GM21515 (cell line): Measurements from ENCODE around the gene TUBA3D.
"Not testable (repeated sequence)": the region's sequence is repeated elsewhere in the genome, so short reads cannot be mapped to it uniquely, and the experiment has no call there.

ENCODE experiments used
- ATAC-seq: cut with Tn5 transposase; IDR thresholded peaks from one replicate; pipeline ENCODE4 v1.9.1; 2021; ENCODE audit not compliant: unreplicated experiment

Gene TUBA3D

DNA sequence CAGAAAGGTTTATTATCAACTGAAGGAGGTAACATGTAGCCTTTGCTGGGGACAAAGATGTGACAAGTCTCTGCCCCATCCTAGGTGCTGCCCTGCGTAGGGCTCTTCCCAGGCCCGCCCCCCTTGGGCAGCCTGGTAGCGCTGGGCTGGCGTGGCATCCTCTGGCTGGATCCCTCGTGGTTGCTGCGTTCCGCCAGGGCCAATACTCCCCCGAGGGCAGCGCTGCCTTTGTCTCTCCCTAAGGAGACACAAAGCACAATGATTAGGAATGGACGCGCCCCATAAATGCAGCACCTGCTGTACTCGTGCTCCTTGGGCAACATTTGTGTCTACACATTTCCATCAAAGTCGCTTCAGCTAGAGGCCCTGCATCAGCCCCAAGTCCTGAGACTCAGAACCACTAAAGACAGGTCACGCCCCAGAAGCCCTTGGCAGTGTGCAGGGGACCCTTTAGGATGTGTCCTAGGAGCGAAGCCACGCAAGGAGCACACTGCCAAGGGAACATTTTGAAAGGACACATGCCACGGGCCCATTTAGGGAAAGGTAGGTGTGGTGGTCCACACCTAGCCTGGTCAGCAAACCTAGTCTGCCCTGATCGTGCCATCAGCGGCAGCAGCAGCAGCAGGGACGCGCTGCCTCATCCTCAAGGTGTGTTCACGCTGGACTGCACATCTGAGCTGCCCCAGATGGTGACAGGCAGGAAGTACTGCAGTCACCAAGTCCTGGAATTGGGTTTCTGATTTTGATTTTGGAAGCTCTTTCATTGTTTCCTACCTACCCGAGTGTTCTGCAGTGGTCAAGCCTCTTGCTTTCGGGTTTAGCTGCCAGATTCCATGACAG, 8.3 kb downstream of the TUBA3D start:
- not testable (repeated sequence) for ATAC-seq

DNA sequence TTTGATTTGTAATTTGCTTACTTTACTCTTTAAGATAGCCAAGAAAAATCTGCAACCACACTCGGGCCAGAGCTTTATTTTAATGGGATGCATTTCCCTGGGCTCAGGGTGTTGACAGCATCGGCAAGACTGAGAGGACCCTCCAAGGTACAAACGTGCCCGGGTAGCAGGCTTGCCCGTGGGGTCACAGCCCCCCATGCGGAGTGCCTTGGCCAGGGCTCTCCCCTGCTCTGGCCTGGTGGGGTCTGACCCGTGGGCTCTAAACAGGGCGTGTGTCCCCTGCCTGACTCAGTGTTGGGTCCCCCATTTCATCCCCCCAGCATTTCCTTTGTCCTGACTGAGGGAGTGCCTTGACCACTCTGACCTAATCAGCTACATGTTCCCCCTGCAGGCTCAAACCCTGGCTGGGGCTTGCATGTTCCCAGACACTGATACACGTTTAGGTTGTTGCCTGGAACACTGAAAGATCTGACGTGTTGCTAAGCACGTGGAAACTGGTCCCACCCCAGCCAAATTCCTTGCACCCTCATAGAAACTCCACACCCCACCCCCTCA, 9.1 kb downstream of the TUBA3D start:
- ATAC-seq, result not testable (repeated sequence)

DNA sequence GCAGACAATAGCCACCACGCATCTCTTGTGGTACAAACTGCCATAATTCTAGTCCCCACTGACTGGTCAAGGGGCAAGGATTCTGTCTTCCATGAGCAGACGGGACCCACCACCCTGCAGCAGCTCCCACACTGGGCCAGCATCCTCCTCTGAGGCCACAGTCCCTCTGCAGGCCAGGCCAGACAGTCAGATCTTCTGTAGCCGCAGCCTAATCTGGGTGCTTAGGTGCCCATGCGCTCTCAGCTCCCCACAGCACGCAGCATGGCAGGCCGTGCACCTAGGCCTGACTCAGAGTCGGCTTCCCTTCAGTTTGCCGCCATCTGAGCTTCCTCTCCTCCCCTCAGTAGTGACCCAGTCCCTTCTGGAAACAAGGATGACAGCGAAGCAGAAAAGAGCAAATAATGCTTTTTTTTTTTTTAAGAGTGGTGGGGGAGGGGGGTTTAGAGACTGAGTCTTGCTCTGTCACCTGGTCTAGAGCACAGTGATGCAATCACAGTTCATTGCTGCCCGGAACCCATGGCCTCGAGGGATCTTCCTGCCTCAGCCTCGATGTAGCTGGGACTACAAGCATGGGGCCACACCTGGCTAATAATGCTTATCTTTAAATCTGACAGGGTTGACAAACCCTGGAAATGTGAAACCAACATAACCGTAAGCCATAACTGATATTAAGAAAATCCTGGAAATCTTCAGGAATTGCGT, 10.4 kb downstream of the TUBA3D start:
- ATAC-seq, result not testable (repeated sequence)

DNA sequence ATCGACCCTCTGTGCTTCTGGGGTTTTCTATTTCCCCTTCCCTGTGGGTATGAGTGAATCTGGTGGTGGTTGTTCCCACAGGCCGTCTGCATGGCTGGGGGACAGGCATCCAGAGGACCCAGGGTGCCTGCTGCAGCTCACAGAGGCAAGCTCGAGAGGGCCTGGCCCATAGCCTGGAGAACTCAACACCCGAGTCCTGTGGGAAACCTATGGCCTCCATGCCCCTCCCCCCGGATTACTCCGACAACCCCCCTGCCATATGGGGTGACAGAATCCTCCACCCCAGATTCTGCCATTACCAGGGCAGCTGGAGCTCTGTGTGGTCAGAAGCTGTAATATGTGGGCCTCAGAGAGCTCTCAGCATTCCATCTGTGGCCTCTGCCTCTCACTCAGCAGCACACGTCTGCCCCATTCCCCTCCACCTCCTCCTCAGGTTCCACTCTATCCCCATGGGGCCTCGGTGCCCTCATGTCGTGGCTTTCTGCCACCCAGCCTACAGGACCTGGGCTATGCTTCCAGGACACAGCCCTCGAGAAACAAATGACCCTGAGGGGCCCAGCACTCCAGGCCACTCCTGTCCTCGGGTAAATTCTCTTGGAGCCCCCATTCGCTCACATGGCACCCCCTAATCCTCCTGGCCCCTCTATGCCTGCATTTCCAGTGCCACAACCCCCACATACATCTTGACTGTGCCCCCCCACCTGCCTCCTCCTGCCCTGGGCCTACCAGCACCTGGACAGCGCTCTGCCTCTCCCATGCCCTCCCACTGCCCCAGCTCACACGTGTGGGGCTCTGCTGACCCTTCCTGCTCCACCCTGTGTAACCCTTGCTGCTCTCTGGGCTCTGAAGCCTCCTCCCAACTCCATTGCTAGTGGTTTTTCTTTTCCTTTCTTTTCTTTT, 12.6 kb downstream of the TUBA3D start:
- no peak for ATAC-seq

DNA sequence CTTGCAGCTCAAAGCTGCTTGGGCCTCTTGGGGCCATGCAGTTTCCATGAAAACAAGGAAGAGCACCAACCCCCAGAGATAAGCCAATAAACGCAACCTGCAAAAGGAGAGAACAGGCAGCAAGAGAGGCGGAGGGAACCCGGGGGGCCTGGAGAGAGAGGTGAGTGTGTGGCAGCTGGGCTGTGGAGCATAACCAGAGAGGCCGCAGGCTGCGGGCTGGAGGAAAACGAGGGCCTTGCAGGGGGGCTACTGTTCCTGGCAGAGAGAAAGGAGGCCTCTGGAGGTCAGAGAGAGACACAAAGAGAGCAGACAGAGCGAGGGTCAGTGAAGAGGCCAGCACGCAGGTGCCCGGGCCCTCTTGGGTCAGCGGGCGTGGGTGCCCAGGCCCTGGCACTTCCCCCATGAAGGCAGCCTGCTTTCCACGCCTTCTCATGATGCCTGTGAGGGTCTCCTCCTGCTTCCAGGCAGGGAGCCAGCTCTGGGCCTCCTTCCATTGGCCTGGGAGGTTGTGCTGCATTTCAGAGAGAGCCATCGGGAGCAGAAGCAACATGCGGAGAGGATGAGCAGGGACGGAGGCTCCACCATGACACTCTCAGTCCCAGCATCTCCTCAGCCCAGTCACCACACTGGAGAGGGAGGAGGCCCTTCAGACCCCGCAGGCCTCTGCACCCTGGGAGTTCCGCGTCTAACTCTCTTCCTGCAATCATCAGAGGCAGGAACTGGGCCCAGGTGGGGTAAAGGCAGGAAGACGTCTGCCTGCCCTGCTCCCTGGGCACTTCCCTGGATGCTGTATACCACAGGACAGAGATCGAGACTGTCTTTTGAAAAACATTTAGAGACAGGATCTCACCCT, 14.9 kb downstream of the TUBA3D start:
- ATAC-seq, result peak; percentile 25

DNA sequence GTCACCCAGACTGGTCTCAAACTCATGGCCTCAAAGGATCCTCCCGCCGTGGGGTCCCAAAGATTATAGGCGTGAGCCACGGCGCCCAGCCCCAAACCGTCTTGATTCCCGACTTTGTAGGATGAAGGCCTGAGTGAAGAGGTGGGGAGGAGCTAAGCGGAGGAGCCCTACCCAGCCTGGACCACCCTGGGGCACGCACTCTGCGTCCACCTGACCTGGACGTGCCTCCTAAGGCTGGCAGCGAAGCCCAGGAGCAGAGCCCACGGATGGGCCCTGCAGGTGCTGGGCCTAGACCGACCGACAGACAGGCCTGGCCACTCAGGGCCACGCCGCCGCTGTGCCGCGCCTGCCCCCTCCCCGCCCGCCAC, 15.5 kb downstream of the TUBA3D start:
- not testable (repeated sequence) for ATAC-seq

DNA sequence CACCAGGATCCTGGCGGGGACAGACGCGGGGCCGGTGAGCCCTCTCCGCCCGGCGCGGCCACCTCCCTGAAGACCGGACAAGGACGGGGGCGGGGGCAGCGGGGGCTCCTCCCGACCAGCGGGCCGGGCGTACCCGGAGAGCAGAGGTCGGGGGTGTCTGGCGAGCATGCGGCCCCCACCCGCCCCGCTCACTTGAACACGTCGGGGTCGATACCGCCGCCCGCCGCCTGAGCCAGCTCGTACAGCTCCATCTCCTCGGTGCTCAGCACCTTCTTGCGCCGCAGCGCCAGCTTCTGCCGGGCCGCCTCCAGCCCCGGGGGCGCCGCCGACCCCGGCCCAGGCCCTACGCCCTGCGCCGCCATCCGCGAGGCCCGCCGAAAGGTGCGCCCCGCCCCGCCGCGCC, 16.1 kb downstream of the TUBA3D start, which contains the start of gene MZT2A:
TSS of gene MZT2A (minus strand) at position 383 of the 403 bp plus-strand sequence. CDS start at position 362, 21 bp downstream.
- peak; percentile 5 for ATAC-seq

DNA sequence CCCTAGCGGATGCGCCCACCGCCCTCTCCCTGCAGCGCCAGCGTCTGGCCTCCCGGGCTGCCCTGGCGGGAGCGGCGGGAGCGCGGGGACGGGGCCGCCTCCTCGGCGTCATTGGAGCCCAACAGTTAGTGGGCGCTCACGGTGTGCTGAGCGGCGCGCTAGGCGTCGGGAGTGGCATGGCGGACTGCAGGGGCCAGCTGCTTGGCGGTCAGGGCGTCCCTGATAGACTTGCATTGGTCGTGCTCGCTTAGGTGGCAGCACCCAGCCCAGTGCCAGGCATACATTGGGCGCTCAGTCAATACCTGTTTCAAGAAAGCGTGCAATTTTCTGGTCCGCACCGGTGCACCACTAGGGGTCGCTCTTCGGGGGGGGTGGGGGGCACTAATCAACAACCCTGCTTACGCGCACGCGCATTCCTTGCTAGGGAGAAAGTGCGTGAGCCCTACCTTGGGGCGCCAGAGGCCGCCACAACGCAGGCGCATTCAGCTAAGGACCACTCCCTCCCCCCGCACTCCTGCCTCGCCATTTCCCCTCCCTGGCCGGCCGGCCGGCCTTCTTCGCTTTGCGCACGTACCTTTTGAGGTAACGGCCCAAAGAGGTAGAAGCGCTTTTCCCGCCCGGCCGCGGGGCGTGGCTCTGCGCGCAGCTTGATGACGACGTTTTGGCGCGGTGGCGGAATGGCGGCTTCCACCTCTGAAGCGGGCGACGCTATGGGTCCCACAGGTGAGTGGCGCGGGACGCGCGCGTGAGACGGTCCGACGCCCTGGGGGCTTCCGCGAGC, 16.7 kb downstream of the TUBA3D start:
- ATAC-seq, result peak; percentile 74

DNA sequence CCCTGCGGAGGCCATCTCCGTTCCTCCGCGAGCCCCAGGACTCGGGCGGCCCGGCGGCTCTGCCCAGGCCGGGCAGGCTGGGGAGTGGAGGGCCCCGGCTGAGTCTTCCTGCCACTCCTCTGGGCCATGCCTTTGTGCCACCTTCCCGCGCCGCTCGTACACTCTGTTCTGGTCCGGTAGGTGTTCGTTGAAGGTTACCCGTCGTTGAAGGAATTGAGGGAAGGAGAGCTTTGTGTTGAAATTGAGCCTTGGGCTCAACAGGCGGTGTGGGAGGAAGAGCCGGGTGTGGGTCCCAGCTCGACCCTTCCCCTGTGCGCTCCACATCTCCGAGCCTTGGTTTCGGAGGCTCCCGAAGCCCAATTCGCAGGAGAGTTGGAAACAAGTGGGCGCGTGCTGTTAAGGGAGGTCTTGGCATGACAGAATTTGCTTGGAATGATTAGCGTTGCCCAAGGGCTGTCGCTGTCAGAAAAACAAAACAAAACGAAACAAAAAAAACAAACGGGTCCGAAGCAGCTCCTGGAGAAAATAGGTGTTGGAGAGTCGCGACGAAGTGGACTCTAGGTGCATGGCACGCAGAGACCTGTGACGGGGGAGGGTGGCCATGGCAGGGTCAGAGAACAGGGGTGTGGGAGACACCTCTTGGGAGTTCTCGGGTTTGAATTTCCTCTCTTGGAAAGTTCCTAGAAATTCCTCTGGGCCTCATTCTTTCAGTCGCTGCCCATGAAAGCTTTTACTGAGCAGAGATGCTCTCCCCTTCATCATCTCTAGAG, 17.5 kb downstream of the TUBA3D start:
- peak; percentile 15 for ATAC-seq

DNA sequence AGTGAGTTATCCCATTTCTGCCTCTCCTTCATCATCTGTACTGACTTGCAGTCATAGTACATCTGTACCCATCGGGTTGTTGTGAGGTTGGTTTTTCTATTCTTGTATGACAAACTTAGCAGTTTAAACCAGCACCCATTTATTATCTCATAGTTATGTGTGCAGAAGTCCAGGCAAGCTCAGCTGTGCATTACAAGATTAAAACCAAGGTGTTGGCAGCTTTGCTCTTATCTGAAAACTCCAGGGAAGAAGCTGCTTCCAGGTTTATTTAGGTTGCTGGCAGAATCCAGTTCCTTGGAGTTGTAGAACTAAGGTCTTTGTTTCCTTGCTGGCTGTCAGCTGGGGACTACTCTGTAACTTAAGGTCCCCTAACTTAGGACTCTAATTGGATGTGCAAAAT, 19.6 kb downstream of the TUBA3D start:
- not testable (repeated sequence) for ATAC-seq

DNA sequence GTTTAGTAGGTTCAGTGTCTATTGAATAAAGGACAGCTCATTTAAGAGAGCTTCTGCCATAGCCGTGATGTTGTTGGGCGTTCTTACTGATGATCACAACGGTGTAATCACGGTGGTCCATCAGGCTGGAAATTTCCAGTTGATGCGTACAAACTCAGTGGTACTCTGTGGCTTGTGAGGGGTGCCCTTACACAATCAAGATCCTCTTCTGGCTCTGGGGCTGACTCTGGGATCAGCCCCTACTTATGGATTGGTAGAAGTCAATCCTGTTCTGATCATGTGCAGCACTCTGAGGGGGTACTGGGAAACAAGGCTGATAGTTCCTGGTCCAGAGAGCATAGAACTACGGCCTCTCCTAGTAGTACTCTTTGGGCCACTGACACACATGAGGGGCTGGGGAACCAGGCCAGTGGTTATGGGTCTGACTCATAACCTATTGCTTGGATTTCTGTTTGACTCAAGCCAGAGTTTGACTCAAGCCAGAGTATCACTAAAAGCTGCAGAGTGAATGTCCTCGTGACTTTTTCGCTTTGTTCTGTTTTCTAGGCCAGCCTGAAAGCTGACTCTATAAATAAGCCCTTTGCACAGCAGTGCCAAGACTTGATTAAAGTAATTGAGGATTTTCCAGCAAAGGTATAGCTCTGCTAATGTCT, 22.5 kb downstream of the TUBA3D start:
- ATAC-seq, result peak; percentile 68

DNA sequence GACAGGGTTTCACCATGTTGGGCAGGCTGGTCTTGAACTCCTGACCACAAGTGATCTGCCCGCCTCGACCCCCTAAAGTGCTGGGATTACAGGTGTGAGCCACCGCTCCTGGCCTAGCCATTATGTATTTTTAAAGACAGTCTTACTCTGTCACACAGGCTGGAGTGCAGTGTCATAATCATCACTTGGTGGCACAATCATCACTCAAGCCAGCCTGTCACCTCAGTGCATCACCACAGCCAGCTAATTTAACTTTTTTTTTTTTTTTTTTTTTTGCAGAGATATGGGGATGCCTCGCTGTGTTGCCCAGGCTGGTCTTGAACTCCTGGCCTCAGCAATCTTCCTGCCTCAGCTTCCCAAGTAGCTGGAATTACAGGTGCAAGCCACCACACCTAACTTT, 27.7 kb downstream of the TUBA3D start:
- not testable (repeated sequence) for ATAC-seq

DNA sequence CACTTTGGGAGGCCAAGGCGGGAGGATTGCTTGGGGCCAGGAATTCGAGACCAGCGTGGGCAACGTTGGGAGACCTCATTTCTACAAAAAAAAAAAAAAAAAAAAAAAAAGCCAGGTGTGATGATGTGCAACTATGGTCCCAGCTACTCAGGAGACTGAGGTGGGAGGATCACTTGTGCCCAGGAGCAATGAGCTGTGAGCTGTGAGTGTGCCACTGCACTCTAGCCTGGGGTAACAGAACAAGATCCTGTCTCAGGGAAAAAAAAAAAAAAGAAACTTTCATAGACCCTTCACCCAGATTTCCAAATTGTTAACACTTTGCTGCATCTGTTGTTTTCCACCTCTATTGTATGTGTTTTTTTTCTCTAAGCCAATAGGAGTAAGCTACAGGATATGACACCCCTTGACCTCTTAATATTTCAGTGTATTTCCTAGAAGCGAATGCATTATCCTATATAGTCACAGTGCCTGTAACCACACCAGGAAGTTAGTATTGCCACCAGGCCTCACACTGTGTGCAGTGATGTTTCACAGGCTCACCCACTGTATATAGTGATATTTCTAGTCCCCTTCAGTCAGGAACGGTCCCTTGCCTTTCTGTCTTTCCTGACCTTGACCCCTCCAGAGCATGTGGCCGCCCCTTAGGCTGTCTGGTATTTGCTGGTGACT, 28.3 kb downstream of the TUBA3D start:
- not testable (repeated sequence) for ATAC-seq

DNA sequence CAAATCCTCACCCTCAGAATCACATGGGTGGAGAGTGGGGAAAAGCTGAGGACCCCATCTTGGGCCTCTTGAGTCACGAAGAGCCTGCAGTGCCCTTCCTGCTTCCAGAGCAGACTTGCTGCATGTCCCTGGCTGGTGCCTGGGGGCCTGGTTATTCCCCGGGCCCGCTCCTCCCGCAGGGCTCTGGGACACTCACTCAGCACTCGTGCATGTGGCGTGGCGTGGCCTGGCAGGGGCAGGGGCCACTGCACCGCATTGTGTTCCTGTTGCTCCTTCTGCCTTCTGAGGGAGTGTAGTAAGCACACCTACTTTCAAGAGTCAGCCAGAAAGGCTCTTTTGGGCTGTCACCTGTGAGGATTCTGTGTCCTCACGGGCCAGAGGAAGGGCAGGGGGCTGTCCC, 33.7 kb downstream of the TUBA3D start:
- ATAC-seq, result no peak

DNA sequence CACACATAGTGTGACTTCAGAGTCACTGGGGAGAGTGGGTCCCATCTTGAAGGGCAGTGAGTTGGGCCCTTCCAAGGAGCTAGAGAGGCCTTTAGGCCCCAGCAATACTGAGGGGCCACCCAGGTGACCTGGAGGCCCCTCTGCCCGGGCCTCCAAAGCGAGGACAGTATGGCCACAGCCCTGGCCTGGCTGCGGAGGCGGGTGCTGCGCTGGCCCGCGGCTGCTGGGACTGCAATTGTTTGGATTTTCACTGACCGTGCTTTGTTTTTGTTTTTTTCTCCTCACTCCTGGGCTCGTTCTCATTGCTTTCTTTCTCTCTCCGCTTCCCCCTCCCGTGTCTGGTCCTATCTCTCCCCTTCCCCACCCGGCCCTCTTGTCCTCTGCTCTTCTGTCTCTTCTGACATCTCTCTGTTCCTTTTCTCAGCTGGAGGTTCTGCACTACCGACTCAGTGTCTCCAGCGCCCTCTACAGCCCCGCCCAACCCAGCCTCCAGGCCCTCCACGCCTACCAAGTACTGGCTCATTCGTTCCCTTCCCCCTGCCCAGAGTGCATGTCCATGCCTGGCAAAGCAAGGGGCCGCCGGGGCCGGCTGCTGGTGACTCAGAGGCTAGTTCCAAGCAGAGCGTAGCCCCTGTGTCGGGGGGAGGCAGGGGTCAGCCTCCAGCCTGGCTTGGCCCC, 35.5 kb downstream of the TUBA3D start:
- not testable (repeated sequence) for ATAC-seq

DNA sequence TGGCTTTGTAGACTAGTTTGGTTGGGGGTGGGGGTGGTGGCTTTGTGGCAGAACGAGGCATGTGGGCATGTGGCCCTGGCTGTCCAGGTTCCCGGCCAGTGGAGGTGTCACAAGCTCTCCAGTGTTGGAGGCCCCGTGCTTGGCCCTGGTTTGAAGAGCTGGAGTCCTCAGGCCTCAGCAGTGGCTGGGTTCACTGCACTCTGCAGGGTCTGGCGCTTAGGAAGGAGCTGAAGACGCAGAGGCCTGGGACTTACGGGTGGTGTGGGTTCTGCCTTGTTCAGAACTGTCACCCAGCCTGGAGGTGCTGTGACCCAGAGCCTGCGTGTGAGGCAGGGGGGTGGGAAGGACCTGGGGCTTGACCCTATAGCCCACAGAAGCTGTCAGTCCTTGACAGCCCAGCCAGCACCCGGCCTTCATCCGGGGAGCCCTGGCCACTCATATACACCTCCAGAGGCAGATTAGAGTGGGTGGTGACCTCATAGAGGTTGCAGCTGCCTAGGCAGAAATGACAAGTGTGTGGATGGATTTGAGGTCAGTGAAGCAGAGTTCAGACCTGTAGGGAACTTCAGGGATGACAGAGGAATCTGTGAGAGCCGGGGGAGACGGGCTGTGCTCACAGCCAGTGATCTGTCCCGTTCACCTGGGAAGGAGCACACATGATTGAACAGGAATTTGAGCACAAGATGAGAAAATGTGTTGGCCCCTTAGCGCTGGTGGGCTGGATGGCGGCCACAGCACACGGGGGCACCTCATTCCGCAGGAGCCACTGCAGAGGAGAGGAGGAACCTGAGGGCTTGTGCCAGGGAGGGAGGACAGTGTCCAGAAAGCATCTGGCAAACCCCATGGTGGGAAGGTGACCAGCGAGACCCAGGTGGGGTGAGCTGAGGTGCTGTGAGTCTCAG, 36.3 kb downstream of the TUBA3D start:
- ATAC-seq, result not testable (repeated sequence)
